Spleen (tissue), 11 donors: ENCODE measurements around the gene CEND1. TPM values are rescaled to one million over a fixed set of nuclear protein-coding genes. Genes with fewer than 3 reads are reported as not detected.

Source experiments
- DNase-seq: peaks from one replicate; pipeline ENCODE4 v3.0.0-alpha.2; 2020
- H3K27ac ChIP-seq, 8 donors: fragments of 200-600 bp; sonication (generic) in 7 of 8; 1 replicate in 4 of 8; 2 replicates in 4 of 8; pipeline versions ENCODE4 v1.5.0 to v1.8.0; 2016 to 2021; ENCODE audit warnings: inconsistent platforms in 4 of 8, mild to moderate bottlenecking in 4 of 8, moderate library complexity in 1 of 8
- H3K27me3 ChIP-seq, 7 donors: fragments of 200-600 bp; sonication (generic) in 6 of 7; replicated peaks in 1 of 7; 1 replicate in 4 of 7; 2 replicates in 3 of 7; pipeline versions ENCODE4 v1.5.0 to v1.8.0; 2016 to 2021; ENCODE audit warnings: inconsistent platforms in 3 of 7, mild to moderate bottlenecking in 1 of 7
- H3K36me3 ChIP-seq, 6 donors: fragments of 200-600 bp; sonication (generic) in 5 of 6; 1 replicate in 4 of 6; 2 replicates in 2 of 6; pipeline versions ENCODE4 v1.5.0 to v1.8.0; 2016 to 2021; ENCODE audit warnings: inconsistent platforms in 2 of 6
- H3K4me1 ChIP-seq, 6 donors: fragments of 200-600 bp; sonication (generic) in 5 of 6; 1 replicate in 3 of 6; 2 replicates in 3 of 6; pipeline versions ENCODE4 v1.5.0 to v1.8.0; 2016 to 2021; ENCODE audit warnings: inconsistent platforms in 3 of 6
- H3K4me3 ChIP-seq, 8 donors: fragments of 200-600 bp; sonication (generic) in 7 of 8; 1 replicate in 4 of 8; 2 replicates in 4 of 8; pipeline versions ENCODE4 v1.5.0 to v1.8.0; 2016 to 2021; ENCODE audit warnings: inconsistent platforms in 4 of 8, mild to moderate bottlenecking in 4 of 8, moderate library complexity in 2 of 8
- H3K9me3 ChIP-seq, 8 donors: fragments of 200-600 bp; sonication (generic) in 7 of 8; 1 replicate in 4 of 8; 2 replicates in 4 of 8; pipeline versions ENCODE4 v1.5.0 to v1.8.0; 2016 to 2021; ENCODE audit warnings: inconsistent platforms in 4 of 8
- CTCF ChIP-seq, 11 experiments: fragments of 200-600 bp in 7 of 11; fragments of 450-650 bp in 4 of 11; sonication (generic) in 4 of 11; IDR thresholded peaks in 8 of 11; conservative IDR thresholded peaks in 3 of 11; 1 replicate in 7 of 11; 2 replicates in 4 of 11; pipeline versions ENCODE4 v1.4.0 to v1.8.0; 2016 to 2021; ENCODE audit warnings: antibody characterized with exemption in 11 of 11, inconsistent platforms in 4 of 11, mild to moderate bottlenecking in 1 of 11
- POLR2A ChIP-seq, 3 donors: fragments of 450-650 bp; IDR thresholded peaks; one replicate each; pipeline ENCODE4 v1.5.1; 2017; ENCODE audit warnings: antibody characterized with exemption in 3 of 3, mild to moderate bottlenecking in 1 of 3
- POLR2AphosphoS5 ChIP-seq, 3 donors: sonication (generic); formaldehyde crosslinking; IDR thresholded peaks; one replicate each; pipeline ENCODE4 v1.5.1; 2017; ENCODE audit warnings: antibody characterized with exemption in 3 of 3
- WGBS, 5 donors: extraction: QIAGEN DNeasy Blood & Tissue Kit in 3 of 5; methylation state at CpG; one replicate each; pipeline versions ENCODE4 v1.1.5 to v1.1.7; 2013 to 2018; 5-methylcytosine and 5-hydroxymethylcytosine counted together
- intact Hi-C: fragments of 100-400 bp; cut with DNase I; formaldehyde crosslinking; loops from one replicate; pipeline ENCODE4 v1.15.0; 2023; ENCODE audit warnings: low total_unique reads
- polyA plus RNA-seq, 3 donors: library from polyadenylated mRNA; stranded (reverse); fragments of 200-250 nt; gene quantifications; one replicate each; pipeline ENCODE4 v1.2.1, GENCODE V29; 2013
- total RNA-seq, 7 donors: library from RNA; depleted of rRNA in 3 of 7; stranded (reverse); fragments of >200 nt in 3 of 7; fragmentation: NEBNext Ultra II Directional in 4 of 7; extraction: Animal tissue kit (Norgen Biotek cat#: 25700) in 4 of 7; gene quantifications; one replicate each; pipeline versions ENCODE4 v1.1.0 to v1.2.1, GENCODE V29; 2016 to 2021
- donor health status: healthy with polysubstance abuse.
- donor health status: DM: no; HTN: no; CAD: no; lungs with moderate emphysema.
- donor health status: DM: no; HTN: no; CAD: no.
- donor health status: Bipolar disorder and iron deficiency.
- donor health status: healthy.
- donor health status: DM: no; HTN: no; CAD: no.
- donor health status: DM: yes; HTN: yes; CAD: no.

The CEND1 gene
- total and polyA plus RNA-seq, 10 donors = 0.29 to 0.42 (median 0.42) TPM; not detected in 7

GRCh38 chr11:813456-814096, 23.7 kb upstream of the CEND1 start:
- H3K27me3 ChIP-seq = no peaks in the 10 kb centered on the region
- H3K9me3 ChIP-seq = no peaks in the 10 kb centered on the region
- intact Hi-C loops = no loop called here
- H3K27ac ChIP-seq = no peak overlapping the region
- TF ChIP-seq CTCF (IDR thresholded peaks at IDR 0.05 in 8 of 11, conservative IDR thresholded peaks at IDR 0.05 in 3 of 11) (no peak), POLR2AphosphoS5 (IDR thresholded peaks at IDR 0.05) (peak; percentile 16 to 66 (median 45))
- 62 to 83% (median 80%) methylated on average over 4 to 9 of the region's 9 CpGs for WGBS, 5 donors
- H3K4me3 ChIP-seq = no peak overlapping the region
- DNase-seq = no peak
- peaks cover 0 to 48% (median 31%) of the 10 kb centered on the region in 6 donors for H3K36me3 ChIP-seq
- H3K4me1 ChIP-seq = peaks cover 9 to 44% (median 31%) of the 10 kb centered on the region in 6 donors

GRCh38 chr11:813072-813455, 23.2 kb upstream of the CEND1 start:
- no peak for DNase-seq
- Histone ChIP-seq H3K4me3 (no peak overlapping the region), H3K9me3 (no peaks in the 10 kb centered on the region), H3K4me1 (peaks cover 14 to 44% (median 33%) of the 10 kb centered on the region in 6 donors), H3K27ac (no peak overlapping the region), H3K27me3 (no peaks in the 10 kb centered on the region), H3K36me3 (peaks cover 0 to 48% (median 31%) of the 10 kb centered on the region in 6 donors)
- TF ChIP-seq POLR2A (IDR thresholded peaks at IDR 0.05) (no peak), POLR2AphosphoS5 (IDR thresholded peaks at IDR 0.05) (no peak), CTCF (IDR thresholded peaks at IDR 0.05 in 8 of 11, conservative IDR thresholded peaks at IDR 0.05 in 3 of 11) (no peak)
- 85 to 91% (median 89%) methylated on average over 6 of the region's 6 CpGs for WGBS, 5 donors
- intact Hi-C loops = no loop called here

GRCh38 chr11:812390-812789, 22.5 kb upstream of the CEND1 start:
- intact Hi-C loops = no loop called here
- no peak for DNase-seq
- WGBS, 5 donors = 82 to 97% (median 92%) methylated on average over 2 to 3 of the region's 3 CpGs

More at GRCh38 chr11:812390-812789, 22.5 kb upstream of the CEND1 start:
- no peak for TF ChIP-seq POLR2A (IDR thresholded peaks at IDR 0.05)
- TF ChIP-seq POLR2AphosphoS5 (IDR thresholded peaks at IDR 0.05) = no peak
- no peak for TF ChIP-seq CTCF (IDR thresholded peaks at IDR 0.05 in 8 of 11, conservative IDR thresholded peaks at IDR 0.05 in 3 of 11)
- no peaks in the 10 kb centered on the region for H3K9me3 ChIP-seq
- H3K27me3 ChIP-seq = no peaks in the 10 kb centered on the region
- no peak overlapping the region for H3K27ac ChIP-seq
- H3K4me1 ChIP-seq = peaks cover 16 to 51% (median 38%) of the 10 kb centered on the region in 6 donors
- H3K4me3 ChIP-seq = no peak overlapping the region
- H3K36me3 ChIP-seq = peaks cover 0 to 48% (median 31%) of the 10 kb centered on the region in 6 donors
